ENCODE results near the gene SMARCD3.

- TF ChIP-seq CTCF (IDR thresholded peaks at IDR 0.05) (no peak), POLR2A (IDR thresholded peaks at IDR 0.05) (no peak)
Observed at GRCh38 chr7:151228024-151228866, 20.2 kb downstream of the SMARCD3 start.

Measured in uterus (tissue), 2 donors.